ENCODE results near the gene LRRC31.

Gene LRRC31

GRCh38 chr3:169869484-169870220, at the start of gene LRRC31:
LRRC31 (minus strand) TSS chr3:169869935; CDS start chr3:169869807, 128 bp downstream.
- TF ChIP-seq, protein P1, sequence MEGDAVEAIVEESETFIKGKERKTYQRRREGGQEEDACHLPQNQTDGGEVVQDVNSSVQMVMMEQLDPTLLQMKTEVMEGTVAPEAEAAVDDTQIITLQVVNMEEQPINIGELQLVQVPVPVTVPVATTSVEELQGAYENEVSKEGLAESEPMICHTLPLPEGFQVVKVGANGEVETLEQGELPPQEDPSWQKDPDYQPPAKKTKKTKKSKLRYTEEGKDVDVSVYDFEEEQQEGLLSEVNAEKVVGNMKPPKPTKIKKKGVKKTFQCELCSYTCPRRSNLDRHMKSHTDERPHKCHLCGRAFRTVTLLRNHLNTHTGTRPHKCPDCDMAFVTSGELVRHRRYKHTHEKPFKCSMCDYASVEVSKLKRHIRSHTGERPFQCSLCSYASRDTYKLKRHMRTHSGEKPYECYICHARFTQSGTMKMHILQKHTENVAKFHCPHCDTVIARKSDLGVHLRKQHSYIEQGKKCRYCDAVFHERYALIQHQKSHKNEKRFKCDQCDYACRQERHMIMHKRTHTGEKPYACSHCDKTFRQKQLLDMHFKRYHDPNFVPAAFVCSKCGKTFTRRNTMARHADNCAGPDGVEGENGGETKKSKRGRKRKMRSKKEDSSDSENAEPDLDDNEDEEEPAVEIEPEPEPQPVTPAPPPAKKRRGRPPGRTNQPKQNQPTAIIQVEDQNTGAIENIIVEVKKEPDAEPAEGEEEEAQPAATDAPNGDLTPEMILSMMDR (IDR thresholded peaks at IDR 0.05; ENCODE audit: control extremely low read depth, extremely low read depth, low read depth, missing control alignments): no peak
- DNase-seq (ENCODE audit: extremely low spot score): no peak
- ChIA-PET POLR2A (interaction anchor here (0.6 kb wide), 1 partner anchor 1621 kb away, joined by 3 read pairs; no protein-coding TSS in a partner anchor), CTCF (interaction anchor here (1.6 kb wide), 1 partner anchor 10 kb away, joined by 4 read pairs; no protein-coding TSS in a partner anchor)

- TF ChIP-seq, protein P1 (IDR thresholded peaks at IDR 0.05; ENCODE audit: control extremely low read depth, extremely low read depth, low read depth, missing control alignments): no peak
- DNase-seq (ENCODE audit: extremely low spot score): no peak
- CTCF ChIA-PET: interaction anchor here (0.8 to 1.7 kb wide), 5 partner anchors 9 to 33 kb away, joined by 3 to 5 read pairs (median 3); no protein-coding TSS in a partner anchor
- POLR2A ChIA-PET: no interaction called here
These were observed 44.6 kb upstream of the LRRC31 start for GRCh38 chr3:169914321-169914720.

DNA sequence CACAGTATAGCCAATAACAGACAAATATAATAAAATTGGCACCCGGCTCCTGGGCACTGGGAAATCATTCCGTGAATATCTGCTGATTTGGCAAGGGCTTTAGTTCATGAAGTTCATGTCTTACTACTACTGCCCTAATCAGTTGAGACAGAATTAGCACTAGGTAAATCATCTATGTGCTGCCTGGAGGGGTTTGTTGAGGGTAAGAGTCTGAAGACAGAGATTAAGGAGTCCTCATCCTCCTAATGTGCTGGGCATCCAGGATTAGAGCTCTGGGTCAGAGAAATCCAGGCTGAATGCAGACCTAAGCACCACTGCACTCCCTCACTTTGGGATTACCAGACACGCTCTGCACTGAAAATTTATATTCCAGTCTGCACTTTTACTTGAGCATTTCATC, 43.6 kb upstream of the LRRC31 start:
- CTCF ChIA-PET: interaction anchor here (1.2 to 1.7 kb wide), 2 partner anchors 10 to 14 kb away, joined by 4 to 5 read pairs; no protein-coding TSS in a partner anchor
- DNase-seq (ENCODE audit: extremely low spot score): no peak
- POLR2A ChIA-PET: no interaction called here

DNA sequence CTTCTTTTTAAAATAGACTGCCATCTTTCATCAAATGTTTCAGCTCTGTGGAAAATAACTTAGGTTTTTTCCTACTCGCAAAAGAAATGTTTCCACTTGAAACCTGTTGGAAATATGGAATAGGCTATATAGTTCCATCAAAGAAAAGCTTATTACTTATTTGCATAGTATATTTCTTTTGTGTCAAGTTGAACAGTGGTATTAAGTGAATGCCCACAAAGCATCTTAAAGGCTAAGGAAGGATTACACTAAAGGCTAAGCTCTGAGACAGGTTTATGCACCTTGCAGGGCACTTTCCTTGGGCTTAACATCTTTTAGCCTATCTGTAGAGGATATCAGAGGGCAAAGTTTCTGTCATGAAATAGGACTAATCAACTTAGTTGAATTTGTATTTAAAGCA, 41.5 kb upstream of the LRRC31 start, which contains the start of gene SAMD7:
TSS of gene SAMD7 (plus strand) at position 301 of the 400 bp plus-strand sequence. CDS start 7,927 bp downstream, outside the sequence.
- ChIA-PET POLR2A (no interaction called here), CTCF (interaction anchor here (0.8 to 1.5 kb wide), 7 partner anchors 11 to 110 kb away, joined by 3 to 4 read pairs (median 3); no protein-coding TSS in a partner anchor)
- TF ChIP-seq, protein P1 (IDR thresholded peaks at IDR 0.05; ENCODE audit: control extremely low read depth, extremely low read depth, low read depth, missing control alignments): no peak
- no peak for DNase-seq (ENCODE audit: extremely low spot score)

More for the DNA sequence above, 43.6 kb upstream of the LRRC31 start:
- TF ChIP-seq, protein P1 (IDR thresholded peaks at IDR 0.05; ENCODE audit: control extremely low read depth, extremely low read depth, low read depth, missing control alignments): no peak

DNA sequence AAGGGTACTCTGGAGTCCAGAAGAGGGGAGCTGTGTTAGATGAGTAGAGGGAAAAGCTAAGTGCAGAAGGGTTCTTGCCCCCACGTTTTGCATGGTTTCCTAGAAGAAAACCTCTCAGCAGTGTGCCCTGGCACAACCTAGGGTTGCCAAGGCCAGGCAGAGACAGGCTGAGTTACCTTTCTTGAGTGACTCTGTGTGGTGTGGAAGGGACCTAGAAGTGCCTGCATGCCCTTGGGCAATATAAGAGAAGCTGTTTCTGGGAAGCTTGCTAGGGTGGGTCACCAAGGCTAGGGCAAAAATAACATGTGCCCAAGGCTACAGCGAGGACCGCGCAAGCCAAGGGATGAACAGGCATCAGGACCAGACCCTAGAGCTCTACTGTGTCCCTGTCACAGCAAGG, 38.2 kb upstream of the LRRC31 start:
- no peak for DNase-seq (ENCODE audit: extremely low spot score)
- CTCF ChIA-PET: no interaction called here
- POLR2A ChIA-PET: no interaction called here
- TF ChIP-seq, protein P1 (IDR thresholded peaks at IDR 0.05; ENCODE audit: control extremely low read depth, extremely low read depth, low read depth, missing control alignments): no peak

DNA sequence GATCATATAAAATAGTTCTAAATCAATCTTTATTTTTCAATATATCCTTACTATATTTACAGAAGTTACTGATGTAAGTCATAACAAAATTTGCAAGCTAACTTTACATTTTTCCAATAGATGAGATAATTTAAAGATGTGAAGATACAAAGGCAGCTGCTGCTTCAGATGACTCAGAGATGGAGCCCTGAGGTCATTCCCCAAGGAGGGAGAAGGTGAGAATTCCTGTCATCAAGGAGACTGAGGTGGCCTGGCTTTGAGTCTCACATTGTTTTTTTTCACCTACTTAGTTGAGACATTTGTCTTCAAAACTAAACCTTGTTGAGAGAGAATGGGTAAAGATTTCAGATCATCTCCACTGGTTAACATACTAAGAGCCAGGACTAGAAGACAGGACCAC, 37.7 kb upstream of the LRRC31 start:
- TF ChIP-seq, protein P1 (IDR thresholded peaks at IDR 0.05; ENCODE audit: control extremely low read depth, extremely low read depth, low read depth, missing control alignments): no peak
- POLR2A ChIA-PET: interaction anchor here (0.7 kb wide), 1 partner anchor 208 kb away, joined by 3 read pairs; no protein-coding TSS in a partner anchor
- DNase-seq (ENCODE audit: extremely low spot score): no peak
- CTCF ChIA-PET: no interaction called here
